OCI-LY1 (cell line): ENCODE data around the gene NACC1.
"Not testable (repeated sequence)": the region's sequence is repeated elsewhere in the genome, so short reads cannot be mapped to it uniquely, and the experiment has no call there.

Source experiments
- H2AFZ ChIP-seq: fragments of 200-600 bp; sonication (generic), shearing (Covaris generic); 2 replicates; pipeline ENCODE4 v1.6.0; 2014; ENCODE audit warnings: antibody characterized with exemption, mild to moderate bottlenecking, low read length
- H3F3A ChIP-seq: fragments of 200-600 bp; sonication (generic), shearing (Covaris generic); 2 replicates; pipeline ENCODE4 v1.6.0; 2014; ENCODE audit warnings: mild to moderate bottlenecking, antibody characterized with exemption, low read length, moderate library complexity; ENCODE audit not compliant: insufficient read depth
- H3K27ac ChIP-seq: fragments of 200-600 bp; sonication (generic); 2 replicates; pipeline ENCODE4 v1.5.1; 2014; ENCODE audit warnings: low read length, mixed run types, mild to moderate bottlenecking, low read depth; ENCODE audit not compliant: poor library complexity, severe bottlenecking
- H3K27me3 ChIP-seq: fragments of 200-600 bp; sonication (generic); 2 replicates; pipeline ENCODE4 v1.6.0; 2014; ENCODE audit warnings: antibody characterized with exemption, mild to moderate bottlenecking, low read length, moderate library complexity; ENCODE audit not compliant: insufficient read depth
- H3K36me3 ChIP-seq: fragments of 200-600 bp; sonication (generic); 2 replicates; pipeline ENCODE4 v1.6.1; 2014; ENCODE audit warnings: mild to moderate bottlenecking, antibody characterized with exemption, low read length, moderate library complexity, mixed read lengths; ENCODE audit not compliant: insufficient read depth
- H3K4me1 ChIP-seq: fragments of 200-600 bp; sonication (generic); 2 replicates; pipeline ENCODE4 v1.5.1; 2014; ENCODE audit warnings: mild to moderate bottlenecking, low read length, moderate library complexity; ENCODE audit not compliant: insufficient read depth, severe bottlenecking
- H3K4me2 ChIP-seq: fragments of 200-600 bp; sonication (generic), shearing (Covaris generic); 2 replicates; pipeline ENCODE4 v1.6.1; 2014; ENCODE audit warnings: low read length
- H3K4me3 ChIP-seq: fragments of 200-600 bp; sonication (generic); 2 replicates; pipeline ENCODE4 v1.5.1; 2014; ENCODE audit warnings: low read length, low read depth, mild to moderate bottlenecking, mixed read lengths; ENCODE audit not compliant: poor library complexity, severe bottlenecking
- H3K79me2 ChIP-seq: fragments of 200-600 bp; shearing (Covaris generic); 2 replicates; pipeline ENCODE4 v1.6.1; 2016; ENCODE audit warnings: mixed run types, low read length, mixed read lengths; ENCODE audit not compliant: insufficient read depth
- H3K9ac ChIP-seq: fragments of 200-600 bp; sonication (generic), shearing (Covaris generic); 2 replicates; pipeline ENCODE4 v1.6.1; 2014; ENCODE audit warnings: mild to moderate bottlenecking, low read length, mixed read lengths
- H3K9me2 ChIP-seq: fragments of 200-600 bp; sonication (generic), shearing (Covaris generic); 2 replicates; pipeline ENCODE4 v1.6.1; 2014; ENCODE audit warnings: low read depth, mild to moderate bottlenecking, low read length, mixed read lengths
- H3K9me3 ChIP-seq: fragments of 200-600 bp; shearing (Covaris generic); 2 replicates; pipeline ENCODE4 v1.6.1; 2014; ENCODE audit warnings: low read length, mixed read lengths
- H4K20me1 ChIP-seq: fragments of 200-600 bp; sonication (generic), shearing (Covaris generic); 2 replicates; pipeline ENCODE4 v1.6.0; 2016; ENCODE audit warnings: mild to moderate bottlenecking, low read length; ENCODE audit not compliant: insufficient read depth
- EZH2 ChIP-seq: fragments of 200-600 bp; sonication (generic), shearing (Covaris generic); IDR thresholded peaks from 2 replicates; pipeline ENCODE4 v1.8.0; 2017; ENCODE audit warnings: borderline replicate concordance, mixed run types, mild to moderate bottlenecking, antibody characterized with exemption, low read length, moderate library complexity, mixed read lengths
- TF ChIP-seq, protein P1 (sequence below): fragments of 200-600 bp; sonication (generic), shearing (Covaris generic); IDR thresholded peaks from 2 replicates; pipeline ENCODE4 v1.5.1; 2017; ENCODE audit warnings: mild to moderate bottlenecking, antibody characterized with exemption, low read length, moderate library complexity, mixed read lengths

NACC1 gene

DNA sequence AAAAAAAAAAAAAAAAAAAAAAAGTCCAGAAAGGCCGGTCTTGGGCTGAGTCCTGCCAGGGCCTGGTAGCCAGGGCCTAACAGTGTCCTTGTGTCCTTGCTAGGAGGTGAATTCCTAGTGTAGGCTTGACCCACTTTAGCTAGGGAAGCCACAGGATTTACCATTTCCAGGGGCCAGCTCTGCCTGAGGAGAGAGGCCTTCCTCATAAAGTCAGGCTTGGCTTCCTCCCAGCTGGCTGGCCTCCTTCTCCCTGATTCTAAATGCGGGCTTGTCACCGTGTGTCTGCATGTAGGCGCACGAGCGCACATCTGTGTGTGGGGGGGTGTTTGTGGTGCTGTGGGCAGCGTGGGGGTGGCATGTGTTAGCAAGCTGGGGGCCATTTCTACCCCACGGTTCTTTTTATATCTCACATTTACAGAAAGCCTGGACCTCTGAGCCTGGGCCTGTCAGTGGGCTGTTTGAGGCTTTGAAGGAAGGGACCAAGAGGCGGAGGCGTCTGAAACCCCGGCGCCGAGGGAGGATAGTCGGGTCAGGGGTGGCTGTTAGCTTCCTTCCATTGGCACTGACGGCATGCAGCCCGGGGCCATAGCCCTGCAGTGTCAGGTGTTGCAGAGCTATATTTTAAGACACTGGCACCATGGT lies 63.8 kb downstream of the NACC1 start:
- H3F3A ChIP-seq = no peaks in the 10 kb centered on the region
- no peaks in the 10 kb centered on the region for H3K79me2 ChIP-seq
- no peaks in the 10 kb centered on the region for H3K36me3 ChIP-seq
- no peak overlapping the region for H3K4me3 ChIP-seq
- H3K4me1 ChIP-seq = no peaks in the 10 kb centered on the region
- H3K9ac ChIP-seq = no peak overlapping the region
- no peak overlapping the region for H2AFZ ChIP-seq
- H4K20me1 ChIP-seq = no peaks in the 10 kb centered on the region
- TF ChIP-seq, protein P1, sequence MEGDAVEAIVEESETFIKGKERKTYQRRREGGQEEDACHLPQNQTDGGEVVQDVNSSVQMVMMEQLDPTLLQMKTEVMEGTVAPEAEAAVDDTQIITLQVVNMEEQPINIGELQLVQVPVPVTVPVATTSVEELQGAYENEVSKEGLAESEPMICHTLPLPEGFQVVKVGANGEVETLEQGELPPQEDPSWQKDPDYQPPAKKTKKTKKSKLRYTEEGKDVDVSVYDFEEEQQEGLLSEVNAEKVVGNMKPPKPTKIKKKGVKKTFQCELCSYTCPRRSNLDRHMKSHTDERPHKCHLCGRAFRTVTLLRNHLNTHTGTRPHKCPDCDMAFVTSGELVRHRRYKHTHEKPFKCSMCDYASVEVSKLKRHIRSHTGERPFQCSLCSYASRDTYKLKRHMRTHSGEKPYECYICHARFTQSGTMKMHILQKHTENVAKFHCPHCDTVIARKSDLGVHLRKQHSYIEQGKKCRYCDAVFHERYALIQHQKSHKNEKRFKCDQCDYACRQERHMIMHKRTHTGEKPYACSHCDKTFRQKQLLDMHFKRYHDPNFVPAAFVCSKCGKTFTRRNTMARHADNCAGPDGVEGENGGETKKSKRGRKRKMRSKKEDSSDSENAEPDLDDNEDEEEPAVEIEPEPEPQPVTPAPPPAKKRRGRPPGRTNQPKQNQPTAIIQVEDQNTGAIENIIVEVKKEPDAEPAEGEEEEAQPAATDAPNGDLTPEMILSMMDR = no peak
- no peak for TF ChIP-seq EZH2
- no peaks in the 10 kb centered on the region for H3K9me2 ChIP-seq
- H3K27ac ChIP-seq = no peak overlapping the region
- H3K27me3 ChIP-seq = no peaks in the 10 kb centered on the region
- no peaks in the 10 kb centered on the region for H3K9me3 ChIP-seq
- no peak overlapping the region for H3K4me2 ChIP-seq

DNA sequence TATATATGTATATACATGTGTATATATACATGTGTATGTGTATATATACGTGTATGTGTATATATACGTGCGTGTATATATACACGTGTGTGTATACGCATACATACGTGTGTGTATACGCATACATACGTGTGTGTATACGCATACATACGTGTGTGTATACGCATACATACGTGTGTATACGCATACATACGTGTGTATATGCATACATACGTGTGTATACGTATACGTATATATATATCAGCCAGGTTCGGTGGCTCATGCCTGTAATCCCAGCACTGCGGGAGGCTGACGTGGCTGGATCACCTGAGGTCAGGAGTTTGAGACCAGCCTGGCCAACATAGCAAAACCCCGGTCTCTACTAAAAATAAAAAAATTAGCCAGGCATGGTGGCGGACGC lies 66.9 kb downstream of the NACC1 start:
- H2AFZ ChIP-seq, H3K9me2 ChIP-seq, H3K36me3 ChIP-seq, H3K9ac ChIP-seq, H3K4me1 ChIP-seq, H3K27me3 ChIP-seq, H3K79me2 ChIP-seq, H3K4me2 ChIP-seq, H3K4me3 ChIP-seq, H4K20me1 ChIP-seq, H3F3A ChIP-seq, H3K27ac ChIP-seq, H3K9me3 ChIP-seq: not testable (repeated sequence)

DNA sequence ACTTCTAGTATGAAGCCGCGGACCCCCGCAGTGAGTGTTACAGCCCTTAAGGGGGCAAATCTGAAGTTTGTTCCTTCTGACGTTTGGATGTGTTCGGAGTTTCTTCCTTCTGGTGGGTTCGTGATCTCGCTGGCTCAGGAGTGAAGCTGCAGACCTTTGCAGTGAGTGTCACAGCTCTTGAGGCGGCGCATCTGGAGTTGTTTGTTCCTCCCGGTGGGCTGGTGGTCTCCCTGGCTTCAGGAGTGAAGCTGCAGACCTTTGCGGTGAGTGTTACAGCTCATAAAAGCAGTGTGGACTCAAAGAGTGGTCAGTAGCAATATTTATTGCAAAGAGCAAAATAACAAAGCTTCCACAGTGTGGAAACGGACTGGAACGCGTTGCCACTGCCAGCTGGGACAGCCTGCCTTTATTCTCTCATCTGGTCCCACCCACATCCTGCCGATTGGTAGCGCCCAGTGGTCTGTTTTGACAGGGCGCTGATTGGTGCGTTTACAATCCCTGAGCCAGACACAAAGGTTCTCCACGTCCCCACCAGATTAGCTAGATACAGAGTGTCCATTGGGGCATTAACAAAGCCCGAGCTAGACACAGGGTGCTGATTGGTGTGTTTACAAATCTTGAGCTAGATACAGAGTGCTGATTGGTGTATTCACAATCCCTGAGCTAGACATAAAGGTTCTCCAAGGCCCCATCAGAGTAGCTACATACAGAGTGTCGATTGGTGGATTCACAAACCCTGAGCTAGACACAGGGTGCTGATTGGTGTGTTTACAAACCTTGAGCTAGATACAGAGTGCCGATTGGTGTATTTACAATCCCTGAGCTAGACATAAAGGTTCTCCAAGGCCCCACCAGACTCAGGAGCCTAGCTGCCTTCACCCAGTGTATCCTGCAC lies 67.9 kb downstream of the NACC1 start:
- H3K9me3 ChIP-seq, H3K4me2 ChIP-seq, H3K4me1 ChIP-seq, H2AFZ ChIP-seq, H3K27me3 ChIP-seq, H3K9ac ChIP-seq, H3K79me2 ChIP-seq, H4K20me1 ChIP-seq, H3K9me2 ChIP-seq, H3K36me3 ChIP-seq, H3K4me3 ChIP-seq, H3K27ac ChIP-seq, H3F3A ChIP-seq: not testable (repeated sequence)

DNA sequence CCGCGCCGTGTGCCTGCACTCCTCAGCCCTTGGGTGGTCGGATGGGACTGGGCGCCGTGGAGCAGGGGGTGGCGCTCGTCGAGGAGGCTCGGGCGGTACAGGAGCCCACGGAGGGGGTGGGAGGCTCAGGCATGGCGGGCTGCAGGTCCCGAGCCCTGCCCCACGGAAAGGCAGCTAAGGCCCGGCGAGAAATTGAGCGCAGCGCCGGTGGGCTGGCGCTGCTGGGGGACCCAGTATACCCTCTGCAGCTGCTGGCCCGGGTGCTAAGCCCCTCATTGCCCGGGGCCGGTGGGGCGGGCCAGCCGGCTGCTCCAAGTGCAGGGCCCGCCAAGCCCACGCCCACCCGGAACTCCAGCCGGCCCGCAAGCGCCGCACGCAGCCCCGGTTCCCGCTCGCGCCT lies 68.6 kb downstream of the NACC1 start:
- not testable (repeated sequence) for H3K36me3 ChIP-seq, H3K27me3 ChIP-seq, H3K9me2 ChIP-seq, H3K27ac ChIP-seq, H3K9ac ChIP-seq, H3K4me3 ChIP-seq, H2AFZ ChIP-seq, H3F3A ChIP-seq, H3K79me2 ChIP-seq, H3K9me3 ChIP-seq, H3K4me1 ChIP-seq, H3K4me2 ChIP-seq, H4K20me1 ChIP-seq
